ENCODE measurements around the gene CACNA1D.
A peak's percentile ranks its signal among the peaks of the same experiment; 100 is the strongest.

The CACNA1D gene

GRCh38 chr3:53842436-53843194 is 348.2 kb downstream of the CACNA1D start:
- no peak overlapping the region for H3K27ac Mint-ChIP-seq
- H3K36me3 Mint-ChIP-seq (ENCODE audit: low read depth) = peaks cover 3% of the 10 kb centered on the region
- peaks cover 15% of the 10 kb centered on the region for H3K4me1 Mint-ChIP-seq (ENCODE audit: low read depth)
- H3K27me3 Mint-ChIP-seq (ENCODE audit: low read depth) = peaks cover 46% of the 10 kb centered on the region
- DNase-seq (ENCODE audit: low spot score) = no peak
- H3K4me3 Mint-ChIP-seq = no peak overlapping the region
- H3K9me3 Mint-ChIP-seq = no peaks in the 10 kb centered on the region

GRCh38 chr3:53843195-53844177 is 349.1 kb downstream of the CACNA1D start:
- H3K4me3 Mint-ChIP-seq = peak overlapping the region; percentile 83
- H3K9me3 Mint-ChIP-seq = no peaks in the 10 kb centered on the region
- H3K36me3 Mint-ChIP-seq (ENCODE audit: low read depth) = peaks cover 3% of the 10 kb centered on the region
- H3K27ac Mint-ChIP-seq = peak overlapping the region; percentile 17
- H3K4me1 Mint-ChIP-seq (ENCODE audit: low read depth) = peaks cover 15% of the 10 kb centered on the region
- no peak for DNase-seq (ENCODE audit: low spot score)
- peaks cover 52% of the 10 kb centered on the region for H3K27me3 Mint-ChIP-seq (ENCODE audit: low read depth)

- H3K4me3 Mint-ChIP-seq = peak overlapping the region; percentile 83
- peaks cover 8% of the 10 kb centered on the region for H3K36me3 Mint-ChIP-seq (ENCODE audit: low read depth)
- H3K27me3 Mint-ChIP-seq (ENCODE audit: low read depth) = peaks cover 58% of the 10 kb centered on the region
- H3K27ac Mint-ChIP-seq = peak overlapping the region; percentile 64
- peaks cover 18% of the 10 kb centered on the region for H3K4me1 Mint-ChIP-seq (ENCODE audit: low read depth)
- H3K9me3 Mint-ChIP-seq = no peaks in the 10 kb centered on the region
- no peak for DNase-seq (ENCODE audit: low spot score)
Observed at GRCh38 chr3:53844262-53845102, 350.1 kb downstream of the CACNA1D start.

- Mint-ChIP-seq H3K27ac (peak overlapping the region; percentile 33), H3K36me3 (ENCODE audit: low read depth) (peaks cover 9% of the 10 kb centered on the region), H3K27me3 (ENCODE audit: low read depth) (peaks cover 63% of the 10 kb centered on the region), H3K4me3 (peak overlapping the region; percentile 83), H3K9me3 (no peaks in the 10 kb centered on the region), H3K4me1 (ENCODE audit: low read depth) (peaks cover 17% of the 10 kb centered on the region)
- no peak for DNase-seq (ENCODE audit: low spot score)
Observed at GRCh38 chr3:53845103-53845880, 350.9 kb downstream of the CACNA1D start.

- peaks cover 17% of the 10 kb centered on the region for H3K4me1 Mint-ChIP-seq (ENCODE audit: low read depth)
- no peak for DNase-seq (ENCODE audit: low spot score)
- peaks cover 61% of the 10 kb centered on the region for H3K27me3 Mint-ChIP-seq (ENCODE audit: low read depth)
- peaks cover 11% of the 10 kb centered on the region for H3K36me3 Mint-ChIP-seq (ENCODE audit: low read depth)
- no peaks in the 10 kb centered on the region for H3K9me3 Mint-ChIP-seq
- H3K4me3 Mint-ChIP-seq = peak overlapping the region; percentile 83
- H3K27ac Mint-ChIP-seq = no peak overlapping the region
Observed at GRCh38 chr3:53845881-53846133, 351.4 kb downstream of the CACNA1D start.

GRCh38 chr3:53846134-53846850 is 351.9 kb downstream of the CACNA1D start, which contains the start of the genes CHDH and IL17RB:
Gene CHDH, minus strand, starts transcription at chr3:53846419. Its CDS starts 22,411 bp downstream, at chr3:53824008.
Gene IL17RB, plus strand, starts transcription at chr3:53846568. Its CDS starts 21 bp downstream, at chr3:53846589.
- H3K27me3 Mint-ChIP-seq (ENCODE audit: low read depth) = peaks cover 63% of the 10 kb centered on the region
- peak within 1 kb of the TSS; percentile 33 for H3K27ac Mint-ChIP-seq
- no peaks in the 10 kb centered on the region for H3K9me3 Mint-ChIP-seq
- H3K4me3 Mint-ChIP-seq = peak within 1 kb of the TSS; percentile 83
- peaks cover 12% of the 10 kb centered on the region for H3K36me3 Mint-ChIP-seq (ENCODE audit: low read depth)
- DNase-seq (ENCODE audit: low spot score) = peak; percentile 44
- peaks cover 17% of the 10 kb centered on the region for H3K4me1 Mint-ChIP-seq (ENCODE audit: low read depth)

- Mint-ChIP-seq H3K27ac (no peak overlapping the region), H3K4me3 (peak overlapping the region; percentile 80), H3K9me3 (no peaks in the 10 kb centered on the region), H3K27me3 (ENCODE audit: low read depth) (peaks cover 62% of the 10 kb centered on the region), H3K4me1 (ENCODE audit: low read depth) (peaks cover 17% of the 10 kb centered on the region), H3K36me3 (ENCODE audit: low read depth) (peaks cover 12% of the 10 kb centered on the region)
- no peak for DNase-seq (ENCODE audit: low spot score)
Observed at GRCh38 chr3:53846851-53847155, 352.4 kb downstream of the CACNA1D start.

GRCh38 chr3:53849916-53850315 is 355.5 kb downstream of the CACNA1D start:
- no peak overlapping the region for H3K27ac Mint-ChIP-seq
- peaks cover 38% of the 10 kb centered on the region for H3K27me3 Mint-ChIP-seq (ENCODE audit: low read depth)
- no peak overlapping the region for H3K4me3 Mint-ChIP-seq
- no peaks in the 10 kb centered on the region for H3K9me3 Mint-ChIP-seq
- H3K4me1 Mint-ChIP-seq (ENCODE audit: low read depth) = peaks cover 7% of the 10 kb centered on the region
- peaks cover 16% of the 10 kb centered on the region for H3K36me3 Mint-ChIP-seq (ENCODE audit: low read depth)
- DNase-seq (ENCODE audit: low spot score) = no peak

GRCh38 chr3:53850895-53851294 is 356.5 kb downstream of the CACNA1D start:
- no peak for DNase-seq (ENCODE audit: low spot score)
- Mint-ChIP-seq H3K36me3 (ENCODE audit: low read depth) (peaks cover 16% of the 10 kb centered on the region), H3K27ac (no peak overlapping the region), H3K9me3 (no peaks in the 10 kb centered on the region), H3K27me3 (ENCODE audit: low read depth) (peaks cover 31% of the 10 kb centered on the region), H3K4me1 (ENCODE audit: low read depth) (peaks cover 3% of the 10 kb centered on the region), H3K4me3 (no peak overlapping the region)

GRCh38 chr3:53856964-53857363 is 362.6 kb downstream of the CACNA1D start:
- peaks cover 6% of the 10 kb centered on the region for H3K4me1 Mint-ChIP-seq (ENCODE audit: low read depth)
- peaks cover 25% of the 10 kb centered on the region for H3K36me3 Mint-ChIP-seq (ENCODE audit: low read depth)
- no peaks in the 10 kb centered on the region for H3K9me3 Mint-ChIP-seq
- no peak overlapping the region for H3K27ac Mint-ChIP-seq
- H3K4me3 Mint-ChIP-seq = no peak overlapping the region
- no peaks in the 10 kb centered on the region for H3K27me3 Mint-ChIP-seq (ENCODE audit: low read depth)
- no peak for DNase-seq (ENCODE audit: low spot score)

- no peak overlapping the region for H3K4me3 Mint-ChIP-seq
- H3K27me3 Mint-ChIP-seq (ENCODE audit: low read depth) = no peaks in the 10 kb centered on the region
- H3K27ac Mint-ChIP-seq = peak overlapping the region; percentile 5
- no peak for DNase-seq (ENCODE audit: low spot score)
- peaks cover 35% of the 10 kb centered on the region for H3K36me3 Mint-ChIP-seq (ENCODE audit: low read depth)
- peaks cover 6% of the 10 kb centered on the region for H3K4me1 Mint-ChIP-seq (ENCODE audit: low read depth)
- no peaks in the 10 kb centered on the region for H3K9me3 Mint-ChIP-seq
Observed at GRCh38 chr3:53858096-53858741, 363.8 kb downstream of the CACNA1D start.

GRCh38 chr3:53859178-53859577 is 364.8 kb downstream of the CACNA1D start:
- peaks cover 36% of the 10 kb centered on the region for H3K36me3 Mint-ChIP-seq (ENCODE audit: low read depth)
- no peak overlapping the region for H3K27ac Mint-ChIP-seq
- H3K27me3 Mint-ChIP-seq (ENCODE audit: low read depth) = no peaks in the 10 kb centered on the region
- peaks cover 6% of the 10 kb centered on the region for H3K4me1 Mint-ChIP-seq (ENCODE audit: low read depth)
- H3K9me3 Mint-ChIP-seq = no peaks in the 10 kb centered on the region
- H3K4me3 Mint-ChIP-seq = no peak overlapping the region
- no peak for DNase-seq (ENCODE audit: low spot score)

All from T-helper 2 cell treated with Interferon-gamma antibody and Interleukin-4, amounts not matched to agents 5 μg/mL and 100 μg/mL, for 36 hours (primary cell).